GM21367 (cell line): ENCODE results near the gene LENG9.
"Not testable (repeated sequence)": the region's sequence is repeated elsewhere in the genome, so short reads cannot be mapped to it uniquely, and the experiment has no call there.

Source experiments
- ATAC-seq: cut with Tn5 transposase; IDR thresholded peaks from one replicate; pipeline ENCODE4 v1.9.1; 2021; ENCODE audit not compliant: unreplicated experiment

LENG9 gene

GRCh38 chr19:54480051-54480450, 16.5 kb upstream of the LENG9 start:
- ATAC-seq: no peak

- no peak for ATAC-seq
Observed at GRCh38 chr19:54478677-54479266, 15.2 kb upstream of the LENG9 start.

DNA sequence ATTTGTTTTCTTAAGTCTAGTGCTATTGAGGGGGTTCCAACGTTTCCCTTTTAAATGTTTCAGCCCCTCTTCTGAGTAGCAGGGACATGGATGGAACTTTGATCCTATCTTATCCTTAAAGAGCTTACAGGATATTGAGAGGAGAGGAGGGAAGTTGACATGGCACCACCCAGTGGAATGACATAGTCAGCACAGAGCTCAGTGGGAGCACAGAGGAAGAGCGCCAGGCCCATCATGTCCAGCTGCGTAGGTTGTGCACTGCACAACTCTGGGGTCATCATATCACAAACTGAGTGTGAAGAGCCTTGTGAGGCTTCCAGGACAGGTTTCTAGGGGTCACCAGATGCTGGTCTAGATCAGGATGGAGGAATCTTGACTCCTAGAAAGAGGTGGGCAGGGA, 14.1 kb upstream of the LENG9 start:
- ATAC-seq: no peak

DNA sequence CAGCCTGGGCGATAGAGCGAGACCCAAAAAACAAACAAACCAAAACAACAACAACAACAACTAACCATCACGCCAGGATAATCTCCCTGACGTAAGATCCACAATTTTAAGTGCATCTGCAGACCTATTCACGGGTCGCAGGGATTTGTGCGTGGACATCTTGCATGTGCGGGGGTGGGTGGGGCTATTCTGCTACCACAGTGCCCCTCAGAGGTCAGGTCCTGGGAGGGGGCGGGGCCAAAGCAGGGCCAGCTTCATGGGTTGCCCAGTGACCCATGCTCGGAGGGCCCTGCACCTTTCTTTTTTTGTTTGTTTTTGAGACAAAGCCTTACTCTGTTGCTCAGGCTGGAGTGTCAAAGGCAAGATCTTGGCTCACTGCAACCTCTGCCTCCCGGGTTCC, 12.1 kb upstream of the LENG9 start:
- no peak for ATAC-seq

GRCh38 chr19:54473892-54474372, 10.4 kb upstream of the LENG9 start:
- no peak for ATAC-seq

- no peak for ATAC-seq
Observed at GRCh38 chr19:54473071-54473891, 9.7 kb upstream of the LENG9 start, which contains the start of gene CDC42EP5. Gene CDC42EP5 (minus strand): TSS chr19:54473296. CDS start chr19:54465547, 7,749 bp downstream.

- no peak for ATAC-seq
Observed at GRCh38 chr19:54470991-54471782, 7.6 kb upstream of the LENG9 start.

GRCh38 chr19:54470276-54470887, 6.8 kb upstream of the LENG9 start:
- no peak for ATAC-seq

- ATAC-seq: no peak
Observed at GRCh38 chr19:54469496-54469934, 5.9 kb upstream of the LENG9 start.

DNA sequence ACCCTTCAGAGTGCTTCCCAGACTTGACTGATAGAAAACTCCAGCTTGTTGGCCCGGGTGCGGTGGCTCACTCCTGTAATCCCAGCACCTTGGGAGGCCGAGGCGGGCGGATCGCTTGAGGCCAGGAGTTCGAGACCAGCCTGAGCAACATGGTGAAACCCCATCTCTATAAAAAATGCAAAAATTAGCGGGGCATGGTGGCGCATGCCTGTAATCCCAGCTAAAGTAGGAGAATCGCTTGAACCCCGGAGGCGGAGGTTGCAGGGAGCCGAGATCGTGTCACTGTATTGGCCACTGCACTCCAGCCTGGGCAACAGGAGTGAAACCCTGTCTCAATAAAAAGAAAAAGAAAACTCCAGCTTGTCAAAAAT, 2.5 kb upstream of the LENG9 start:
- not testable (repeated sequence) for ATAC-seq

DNA sequence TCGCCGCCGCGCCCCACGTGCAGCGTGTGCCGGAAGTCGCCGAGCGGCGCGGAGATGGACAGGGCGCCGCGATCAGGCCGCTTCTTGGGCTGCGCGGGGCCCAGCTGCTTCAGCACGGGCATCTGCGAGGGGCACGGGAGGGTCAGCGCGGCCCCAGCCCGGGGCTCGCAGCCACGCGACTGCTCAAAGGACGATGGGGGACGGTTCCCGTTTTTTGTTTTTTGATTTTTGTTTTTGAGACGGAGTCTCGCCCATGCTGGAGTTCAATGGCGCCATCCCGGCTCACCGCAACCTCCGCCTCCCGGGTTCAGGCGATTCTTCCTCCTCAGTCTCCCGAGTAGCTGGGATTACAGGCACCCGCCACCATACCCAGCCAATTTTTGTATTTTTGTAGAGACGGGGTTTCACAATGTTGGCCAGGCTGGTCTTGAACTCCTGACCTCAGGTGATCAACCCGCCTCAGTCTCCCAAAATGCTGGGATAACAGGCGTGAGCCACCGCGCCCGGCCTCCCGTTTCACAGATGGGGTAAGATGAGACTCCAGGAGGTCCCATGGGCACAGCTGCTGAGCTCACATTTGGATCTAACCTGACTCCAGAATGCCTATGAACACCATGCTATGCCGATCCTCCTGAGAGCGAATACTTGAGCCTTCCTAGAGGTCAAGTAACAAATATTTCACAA, 2.0 kb upstream of the LENG9 start:
- no peak for ATAC-seq

DNA sequence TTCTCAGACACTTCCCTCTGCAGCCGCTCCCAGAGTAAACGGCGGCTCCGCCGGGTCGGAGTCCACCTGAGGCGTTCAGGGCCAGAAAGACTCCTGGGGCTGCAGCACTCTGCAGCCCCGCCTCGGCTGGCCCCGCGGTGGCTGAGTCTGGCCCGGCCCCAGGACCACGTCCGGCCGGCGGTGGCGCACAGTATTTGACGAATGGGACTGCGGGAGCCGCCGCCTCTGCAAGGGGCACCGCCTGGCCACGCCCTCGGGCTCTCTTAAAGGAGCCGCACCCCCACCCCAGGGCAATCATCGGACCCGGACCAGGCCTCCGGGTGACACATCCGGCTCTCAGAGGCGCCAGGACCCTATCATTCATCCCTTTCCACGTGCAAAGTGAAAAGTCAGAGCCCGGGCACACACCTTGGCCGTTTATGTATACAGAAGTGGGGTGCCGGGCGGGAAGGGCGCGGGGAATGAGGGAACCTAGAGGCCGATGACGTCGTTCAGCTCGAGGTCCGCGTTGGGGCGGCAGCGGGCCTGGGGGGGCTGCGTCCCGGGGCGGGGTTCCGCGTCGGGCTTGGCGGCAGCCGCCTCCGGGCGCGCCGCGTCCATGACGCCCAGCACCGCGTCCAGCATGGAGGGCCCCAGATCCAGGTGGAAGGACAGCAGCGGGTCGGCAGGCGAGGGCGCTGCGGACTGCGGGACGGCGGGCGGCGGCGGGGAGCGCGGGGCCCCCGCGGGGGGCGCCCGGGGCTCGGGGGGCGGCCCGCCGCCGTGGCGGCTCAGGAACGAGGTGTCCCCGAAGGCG, 1.2 kb upstream of the LENG9 start:
- ATAC-seq: peak; percentile 35

DNA sequence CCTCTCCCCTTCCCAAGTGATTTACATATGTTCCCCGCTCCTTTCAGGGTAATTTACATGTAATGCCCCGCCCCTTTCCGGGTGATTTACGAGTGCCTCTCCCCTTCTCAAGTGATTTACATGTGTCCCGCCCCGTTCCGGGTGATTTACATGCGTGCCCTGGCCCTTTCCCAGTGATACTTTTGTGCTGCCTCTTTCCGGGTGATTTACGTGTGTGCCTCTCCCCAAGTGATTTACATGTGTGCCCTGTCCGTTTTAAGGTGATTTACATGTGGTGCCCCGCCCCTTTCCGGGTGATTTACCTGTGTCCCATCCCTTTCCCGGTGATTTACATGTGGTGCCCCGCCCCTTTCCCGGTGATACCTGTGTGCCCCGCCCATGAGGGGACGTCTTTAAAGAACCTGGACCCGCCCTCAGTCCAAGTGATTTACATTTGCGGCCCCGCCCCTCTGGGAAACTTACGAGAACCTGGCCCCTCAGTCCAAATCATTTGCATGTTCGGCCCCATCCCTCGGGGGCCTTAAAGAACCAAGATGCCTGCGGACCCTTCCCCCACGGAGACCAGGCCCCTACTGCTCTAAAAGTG, 559 bp upstream of the LENG9 start:
- ATAC-seq: peak; percentile 36

GRCh38 chr19:54462655-54463530, 685 bp downstream of the LENG9 start:
- ATAC-seq: no peak

GRCh38 chr19:54462047-54462654, 1.4 kb downstream of the LENG9 start:
- no peak for ATAC-seq

DNA sequence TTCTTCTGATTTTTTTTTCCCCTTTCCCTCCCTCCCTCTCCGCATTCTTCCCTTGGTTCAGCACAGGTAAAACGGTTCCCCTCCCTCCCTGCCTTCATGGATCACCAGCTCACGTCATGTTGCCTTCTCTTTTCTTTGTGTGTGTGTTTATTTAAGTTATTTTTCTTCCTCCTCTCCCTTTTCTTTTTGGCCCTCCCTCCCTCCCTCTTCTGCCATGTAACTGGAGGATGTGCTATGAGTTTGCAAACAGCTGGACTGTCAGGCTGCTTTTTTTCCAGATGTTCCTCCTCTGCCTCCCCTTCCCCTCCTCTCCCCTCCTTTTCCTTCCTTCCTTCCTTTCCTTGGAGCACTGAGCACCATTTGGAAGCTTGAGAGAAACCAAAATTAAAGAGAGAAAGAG, 2.0 kb downstream of the LENG9 start:
- ATAC-seq: no peak

DNA sequence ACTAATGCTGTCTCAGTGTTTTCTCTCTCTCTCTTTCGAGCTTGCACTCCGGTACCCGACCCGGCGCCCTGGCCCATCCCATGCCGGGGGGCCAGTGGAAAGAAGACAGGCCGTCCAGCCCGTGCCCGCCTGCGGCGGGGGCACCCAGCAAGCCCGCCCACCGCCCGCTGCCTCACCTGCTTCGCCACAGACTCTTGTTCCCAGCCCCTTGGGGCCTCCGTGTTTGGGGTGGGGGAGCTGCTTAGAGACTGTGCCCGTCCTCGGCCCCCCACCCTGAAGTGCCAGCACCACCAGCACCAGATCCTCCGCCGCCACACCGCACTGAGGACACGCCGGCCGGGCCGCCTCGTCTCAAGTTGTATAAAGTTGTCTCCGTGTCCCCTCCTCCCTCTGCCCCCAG, 2.4 kb downstream of the LENG9 start:
- no peak for ATAC-seq
